WTC11 (cell line): ENCODE data around the gene NACC2. TPM values are rescaled to one million over a fixed set of nuclear protein-coding genes. Genes with fewer than 3 reads are reported as not detected.

Experiments used
- ATAC-seq: fragments of 200-7000 bp; cut with Tn5 transposase; 2 replicates; pipeline ENCODE4 v1.10.0; 2021; ENCODE audit warnings: mild to moderate bottlenecking, moderate library complexity
- CTCF ChIA-PET: fragments of 300-600 bp; sonication (Branson Sonifier 250); formaldehyde crosslinking; loops from one replicate; lab custom pipeline; 2021; ENCODE audit warnings: antibody characterized with exemption; lab: Charles Lee
- POLR2A ChIA-PET: fragments of 350-600 bp; sonication (Branson Sonifier 250); formaldehyde crosslinking; loops from one replicate; lab custom pipeline; 2021; ENCODE audit warnings: antibody characterized with exemption; lab: Charles Lee
- DNase-seq: peaks from one replicate; pipeline ENCODE4 v3.0.0; 2021; ENCODE audit warnings: low spot score
- H3K27ac Mint-ChIP-seq: 2 replicates; pipeline ENCODE4 v1.8.0; 2021; ENCODE audit warnings: mixed read lengths
- H3K27me3 Mint-ChIP-seq: 2 replicates; pipeline ENCODE4 v1.8.0; 2021; ENCODE audit warnings: low read depth, mild to moderate bottlenecking, moderate library complexity, mixed read lengths
- H3K36me3 Mint-ChIP-seq: 2 replicates; pipeline ENCODE4 v1.8.0; 2021; ENCODE audit warnings: mixed read lengths
- H3K4me1 Mint-ChIP-seq: 2 replicates; pipeline ENCODE4 v1.8.0; 2022; ENCODE audit warnings: mixed read lengths
- H3K4me3 Mint-ChIP-seq: 2 replicates; pipeline ENCODE4 v1.8.0; 2021; ENCODE audit warnings: mild to moderate bottlenecking, moderate library complexity, mixed read lengths
- H3K9me3 Mint-ChIP-seq: 2 replicates; pipeline ENCODE4 v1.8.0; 2021; ENCODE audit warnings: mixed read lengths
- AFF4 ChIP-seq: sonication (generic); formaldehyde crosslinking; IDR thresholded peaks from 2 replicates; pipeline ENCODE4 v1.8.1; 2023; ENCODE audit warnings: mild to moderate bottlenecking, missing genetic modification reagents, borderline replicate concordance
- ATF1 ChIP-seq: sonication (generic); formaldehyde crosslinking; IDR thresholded peaks from 2 replicates; pipeline ENCODE4 v1.8.1; 2023; ENCODE audit warnings: mild to moderate bottlenecking, moderate library complexity, missing genetic modification reagents
- E2F4 ChIP-seq: sonication (generic); formaldehyde crosslinking; IDR thresholded peaks from 2 replicates; pipeline ENCODE4 v1.8.1; 2022; ENCODE audit warnings: low read depth, mild to moderate bottlenecking, moderate library complexity, missing genetic modification reagents, borderline replicate concordance
- E2F5 ChIP-seq: sonication (generic); formaldehyde crosslinking; IDR thresholded peaks from 2 replicates; pipeline ENCODE4 v1.8.1; 2022; ENCODE audit warnings: mild to moderate bottlenecking, moderate library complexity, missing genetic modification reagents
- EMX1 ChIP-seq: fragments of 250-450 bp; sonication (Bioruptor Pico); IDR thresholded peaks from 2 replicates; pipeline ENCODE4 v1.8.0; 2021; ENCODE audit warnings: mild to moderate bottlenecking
- FOXP1 ChIP-seq: sonication (generic); formaldehyde crosslinking; IDR thresholded peaks from 2 replicates; pipeline ENCODE4 v1.8.0; 2022; ENCODE audit warnings: missing genetic modification reagents, mild to moderate bottlenecking, moderate library complexity, borderline replicate concordance
- GTF2I ChIP-seq: fragments of 250-450 bp; sonication (Bioruptor Pico); conservative IDR thresholded peaks from 2 replicates; pipeline ENCODE4 v1.4.0; 2021; ENCODE audit warnings: mild to moderate bottlenecking
- HMGA2 ChIP-seq: fragments of 250-450 bp; sonication (Bioruptor Pico); IDR thresholded peaks from 2 replicates; pipeline ENCODE4 v1.4.0; 2021; ENCODE audit warnings: mild to moderate bottlenecking, moderate library complexity
- IRF1 ChIP-seq: sonication (generic); formaldehyde crosslinking; IDR thresholded peaks from 2 replicates; pipeline ENCODE4 v1.8.0; 2023; ENCODE audit warnings: missing genetic modification reagents
- NR2C2 ChIP-seq: sonication (generic); formaldehyde crosslinking; IDR thresholded peaks from 2 replicates; pipeline ENCODE4 v1.8.0; 2022; ENCODE audit warnings: mild to moderate bottlenecking, missing genetic modification reagents
- PRDM15 ChIP-seq: sonication (generic); formaldehyde crosslinking; IDR thresholded peaks from 2 replicates; pipeline ENCODE4 v1.8.0; 2022; ENCODE audit warnings: missing genetic modification reagents
- PRRX2 ChIP-seq: fragments of 250-450 bp; sonication (Bioruptor Pico); IDR thresholded peaks from 2 replicates; pipeline ENCODE4 v1.8.0; 2021; ENCODE audit warnings: mild to moderate bottlenecking
- SP1 ChIP-seq: sonication (generic); formaldehyde crosslinking; conservative IDR thresholded peaks from 2 replicates; pipeline ENCODE4 v1.8.1; 2022; ENCODE audit warnings: missing genetic modification reagents
- USF1 ChIP-seq: sonication (generic); formaldehyde crosslinking; IDR thresholded peaks from 2 replicates; pipeline ENCODE4 v1.8.0; 2022; ENCODE audit warnings: mild to moderate bottlenecking, missing genetic modification reagents
- ZBTB21 ChIP-seq: sonication (generic); formaldehyde crosslinking; IDR thresholded peaks from 2 replicates; pipeline ENCODE4 v1.8.1; 2023; ENCODE audit warnings: mild to moderate bottlenecking, missing genetic modification reagents, borderline replicate concordance
- ZBTB43 ChIP-seq: sonication (generic); formaldehyde crosslinking; IDR thresholded peaks from 2 replicates; pipeline ENCODE4 v1.8.1; 2023; ENCODE audit warnings: mild to moderate bottlenecking, missing genetic modification reagents
- ZNF263 ChIP-seq: sonication (generic); formaldehyde crosslinking; IDR thresholded peaks from 2 replicates; pipeline ENCODE4 v1.8.1; 2022; ENCODE audit warnings: low read depth, mild to moderate bottlenecking, moderate library complexity, missing genetic modification reagents
- ZNF396 ChIP-seq: fragments of 250-450 bp; sonication (Bioruptor Pico); IDR thresholded peaks from 2 replicates; pipeline ENCODE4 v1.8.0; 2021; ENCODE audit warnings: mild to moderate bottlenecking, moderate library complexity, borderline replicate concordance
- ZNF671 ChIP-seq: fragments of 250-450 bp; sonication (Bioruptor Pico); IDR thresholded peaks from 2 replicates; pipeline ENCODE4 v1.8.0; 2021; ENCODE audit warnings: mild to moderate bottlenecking
- total RNA-seq: library from RNA; stranded (reverse); gene quantifications from 3 replicates; pipeline ENCODE4 v1.2.3, GENCODE V29; 2021

NACC2 gene
- total RNA-seq, 1 experiment from 2014 or later: 17.1 TPM

GRCh38 chr9:136078498-136079011, 16.5 kb downstream of the NACC2 start:
- ATAC-seq (no peak), DNase-seq (no peak)
- Mint-ChIP-seq H3K4me3 (no peak overlapping the region), H3K27ac (no peak overlapping the region), H3K9me3 (no peaks in the 10 kb centered on the region), H3K36me3 (no peaks in the 10 kb centered on the region), H3K27me3 (no peaks in the 10 kb centered on the region), H3K4me1 (0 out of 2 replicates have a peak, but pooled peaks cover 2% of the 10 kb centered on the region)
- TF ChIP-seq AFF4 (no peak), SP1 (CRISPR knock-in tag) (no peak), ZBTB21 (CRISPR knock-in tag) (no peak), E2F5 (CRISPR knock-in tag) (no peak), PRDM15 (no peak), HMGA2 (CRISPR knock-in tag) (no peak)
- CTCF ChIA-PET: no interaction called here
- POLR2A ChIA-PET: no interaction called here

- DNase-seq: no peak
- H3K27me3 Mint-ChIP-seq: no peaks in the 10 kb centered on the region
- H3K4me3 Mint-ChIP-seq: no peak overlapping the region
- no peaks in the 10 kb centered on the region for H3K9me3 Mint-ChIP-seq
- no peaks in the 10 kb centered on the region for H3K36me3 Mint-ChIP-seq
- CTCF ChIA-PET: no interaction called here
- H3K27ac Mint-ChIP-seq: no peak overlapping the region
- 0 out of 2 replicates have a peak, but pooled peaks cover 2% of the 10 kb centered on the region for H3K4me1 Mint-ChIP-seq
- POLR2A ChIA-PET: no interaction called here
- ATAC-seq: no peak
- TF ChIP-seq ZNF396 (CRISPR knock-in tag) (no peak), ZBTB43 (CRISPR knock-in tag) (no peak), EMX1 (CRISPR knock-in tag) (no peak), USF1 (CRISPR knock-in tag) (no peak), ZNF263 (CRISPR knock-in tag) (no peak), E2F4 (no peak), NR2C2 (CRISPR knock-in tag) (no peak), ATF1 (CRISPR knock-in tag) (no peak), ZNF671 (no peak), SP1 (CRISPR knock-in tag) (no peak), PRDM15 (no peak), FOXP1 (no peak), PRRX2 (CRISPR knock-in tag) (no peak), GTF2I (CRISPR knock-in tag) (no peak), IRF1 (CRISPR knock-in tag) (no peak)
Observed at GRCh38 chr9:136078024-136078423, 17.1 kb downstream of the NACC2 start.
